HFF-Myc (cell line): ENCODE measurements around the gene NBEAL2.

Experiments
- DNase-seq: peaks from one replicate; pipeline ENCODE4 v3.0.0-alpha.2; 2011; ENCODE audit warnings: low read depth; ENCODE audit errors: extremely low read depth
- H3K4me3 ChIP-seq: replicated peaks from 2 replicates; pipeline ENCODE4 v1.5.1; 2011; ENCODE audit warnings: low read depth, mild to moderate bottlenecking, control low read depth, low read length
- CTCF ChIP-seq: IDR thresholded peaks from 2 replicates; pipeline ENCODE4 v1.5.1; 2012; ENCODE audit warnings: mild to moderate bottlenecking, low read depth, low read length, control low read depth; ENCODE audit errors: missing control alignments

The NBEAL2 gene

GRCh38 chr3:46938118-46938517 lies 41.3 kb upstream of the NBEAL2 start:
- no peak overlapping the region for H3K4me3 ChIP-seq
- TF ChIP-seq CTCF = no peak
- DNase-seq = no peak

- no peak overlapping the region for H3K4me3 ChIP-seq
- TF ChIP-seq CTCF = no peak
- no peak for DNase-seq
These were observed 39.7 kb upstream of the NBEAL2 start for GRCh38 chr3:46939578-46940445.

GRCh38 chr3:46942076-46942475 lies 37.4 kb upstream of the NBEAL2 start:
- DNase-seq = no peak
- no peak overlapping the region for H3K4me3 ChIP-seq

GRCh38 chr3:46942481-46943236 lies 36.8 kb upstream of the NBEAL2 start:
- DNase-seq = no peak
- H3K4me3 ChIP-seq = no peak overlapping the region
- TF ChIP-seq CTCF = no peak

More at GRCh38 chr3:46942076-46942475, 37.4 kb upstream of the NBEAL2 start:
- TF ChIP-seq CTCF = no peak

- no peak for DNase-seq
- H3K4me3 ChIP-seq = no peak overlapping the region
- TF ChIP-seq CTCF = no peak
These were observed 36.0 kb upstream of the NBEAL2 start for GRCh38 chr3:46943237-46944187.

GRCh38 chr3:46944191-46944590 lies 35.3 kb upstream of the NBEAL2 start:
- no peak for TF ChIP-seq CTCF
- no peak for DNase-seq
- no peak overlapping the region for H3K4me3 ChIP-seq
